NCI-H82 treated with DMSO at 0.1 percent for 48 hours (cell line): ENCODE data around the gene AGPAT3.

Experiments
- DNase-seq: peaks from one replicate; lab custom pipeline; 2025; ENCODE audit not compliant: unreplicated experiment; lab: John Stamatoyannopoulos, UW

Gene AGPAT3

GRCh38 chr21:43905726-43906455 is 40.9 kb downstream of the AGPAT3 start:
- no peak for DNase-seq

- DNase-seq, result no peak
Observed at GRCh38 chr21:43906585-43907370, 41.8 kb downstream of the AGPAT3 start.

GRCh38 chr21:43907751-43908150 is 42.7 kb downstream of the AGPAT3 start:
- DNase-seq, result no peak

GRCh38 chr21:43908167-43908566 is 43.1 kb downstream of the AGPAT3 start:
- DNase-seq, result no peak

GRCh38 chr21:43909741-43910400 is 44.8 kb downstream of the AGPAT3 start:
- DNase-seq, result no peak

- DNase-seq, result no peak
Observed at GRCh38 chr21:43910460-43910859, 45.4 kb downstream of the AGPAT3 start.

- DNase-seq, result no peak
Observed at GRCh38 chr21:43911015-43911934, 46.3 kb downstream of the AGPAT3 start.

- no peak for DNase-seq
Observed at GRCh38 chr21:43911935-43912487, 47.0 kb downstream of the AGPAT3 start.

GRCh38 chr21:43912500-43912899 is 47.5 kb downstream of the AGPAT3 start:
- DNase-seq, result no peak

- DNase-seq, result no peak
Observed at GRCh38 chr21:43912910-43913309, 47.9 kb downstream of the AGPAT3 start.

- DNase-seq, result no peak
Observed at GRCh38 chr21:43913928-43914327, 48.9 kb downstream of the AGPAT3 start.

GRCh38 chr21:43916076-43916475 is 51.1 kb downstream of the AGPAT3 start:
- no peak for DNase-seq

GRCh38 chr21:43916691-43917514 is 51.9 kb downstream of the AGPAT3 start:
- DNase-seq, result no peak

- no peak for DNase-seq
Observed at GRCh38 chr21:43917515-43918384, 52.7 kb downstream of the AGPAT3 start.

GRCh38 chr21:43918385-43918947 is 53.4 kb downstream of the AGPAT3 start:
- no peak for DNase-seq

GRCh38 chr21:43919283-43919682 is 54.3 kb downstream of the AGPAT3 start:
- DNase-seq, result no peak

- no peak for DNase-seq
Observed at GRCh38 chr21:43919871-43920801, 55.1 kb downstream of the AGPAT3 start.
